ENCODE measurements around the gene ZNF454.

Gene ZNF454
- 0 to 0.08 (median 0) reads per million in 4 donors for total RNA-seq

GRCh38 chr5:178940569-178941360 is at the start of gene ZNF454:
Gene ZNF454, plus strand, starts transcription at chr5:178941198. Its CDS starts 1,594 bp downstream, at chr5:178942792.
- no peak for DNase-seq

DNA sequence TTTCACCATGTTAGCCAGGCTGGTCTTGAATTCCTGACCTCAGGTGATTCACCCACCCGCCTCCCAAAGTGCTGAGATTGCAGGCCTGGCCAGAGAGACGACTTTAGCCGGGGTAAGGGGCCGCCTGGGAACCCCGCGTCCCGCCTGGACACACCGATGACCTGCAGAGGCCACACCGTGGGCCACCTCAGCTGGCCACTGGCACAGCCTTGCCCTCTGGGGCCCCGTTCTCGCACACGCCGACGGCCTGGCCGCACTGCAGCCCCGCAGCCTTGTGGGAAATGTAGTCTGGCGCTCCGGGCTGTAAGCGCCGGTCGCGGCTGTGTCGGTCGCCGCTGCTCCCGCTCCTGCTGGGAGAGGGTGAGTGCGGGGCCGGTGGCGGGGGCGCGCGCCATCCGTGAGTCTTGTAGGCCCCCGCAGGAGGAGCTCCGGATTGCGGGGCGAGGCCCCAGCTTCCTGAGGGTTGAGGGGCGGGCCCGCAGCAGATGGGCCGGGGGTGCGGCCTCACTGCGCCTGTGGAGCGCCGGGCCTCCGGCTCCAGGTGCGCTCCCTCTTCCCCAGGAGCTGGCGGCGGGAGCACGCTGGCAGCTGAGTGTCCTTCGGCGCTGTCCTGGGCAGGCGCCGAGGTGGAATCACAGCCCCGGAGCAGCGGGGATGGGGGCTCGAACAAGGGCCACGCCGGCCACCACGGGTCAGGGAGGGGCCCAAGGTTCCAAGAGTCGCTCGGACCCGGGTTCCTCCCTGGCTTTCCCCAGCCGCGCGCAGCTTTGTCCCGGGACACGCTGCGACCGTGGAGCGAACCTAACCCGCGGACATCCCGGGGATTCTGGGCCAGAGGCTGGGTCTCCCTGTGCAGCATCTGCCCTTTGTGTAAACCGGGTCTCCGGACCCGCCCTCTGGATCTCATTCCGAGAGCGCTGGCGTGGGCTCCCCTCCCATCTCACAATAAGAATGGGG is 45.1 kb upstream of the ZNF454 start, which contains the start of gene ZFP2:
Gene ZFP2, plus strand, starts transcription at position 299 of the 957 bp plus-strand sequence. CDS start 35,401 bp downstream, outside the sequence.
- peak in 3 of 5 donors; percentile 3 to 8 (median 5) for DNase-seq

- DNase-seq = no peak
Observed at GRCh38 chr5:178899289-178899688, 41.7 kb upstream of the ZNF454 start.

DNA sequence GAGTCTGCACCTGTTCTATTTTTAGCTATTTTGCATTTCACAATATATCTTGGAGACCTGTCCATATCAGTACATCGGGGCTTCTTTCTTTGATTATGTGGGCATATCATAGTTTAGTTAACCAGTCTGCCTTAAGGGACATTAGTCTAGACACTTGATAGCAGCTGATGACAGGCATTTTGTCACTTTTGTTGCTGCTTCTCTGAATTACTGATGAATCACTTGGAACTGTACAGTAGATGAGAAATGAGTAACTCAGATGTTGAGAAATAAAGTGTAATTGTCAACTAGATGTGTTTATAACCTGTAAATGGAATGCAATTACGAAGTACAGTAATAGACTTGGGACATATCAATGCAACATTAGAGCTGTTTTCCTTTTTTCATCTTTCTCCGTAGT is 38.1 kb upstream of the ZNF454 start:
- DNase-seq = no peak

DNA sequence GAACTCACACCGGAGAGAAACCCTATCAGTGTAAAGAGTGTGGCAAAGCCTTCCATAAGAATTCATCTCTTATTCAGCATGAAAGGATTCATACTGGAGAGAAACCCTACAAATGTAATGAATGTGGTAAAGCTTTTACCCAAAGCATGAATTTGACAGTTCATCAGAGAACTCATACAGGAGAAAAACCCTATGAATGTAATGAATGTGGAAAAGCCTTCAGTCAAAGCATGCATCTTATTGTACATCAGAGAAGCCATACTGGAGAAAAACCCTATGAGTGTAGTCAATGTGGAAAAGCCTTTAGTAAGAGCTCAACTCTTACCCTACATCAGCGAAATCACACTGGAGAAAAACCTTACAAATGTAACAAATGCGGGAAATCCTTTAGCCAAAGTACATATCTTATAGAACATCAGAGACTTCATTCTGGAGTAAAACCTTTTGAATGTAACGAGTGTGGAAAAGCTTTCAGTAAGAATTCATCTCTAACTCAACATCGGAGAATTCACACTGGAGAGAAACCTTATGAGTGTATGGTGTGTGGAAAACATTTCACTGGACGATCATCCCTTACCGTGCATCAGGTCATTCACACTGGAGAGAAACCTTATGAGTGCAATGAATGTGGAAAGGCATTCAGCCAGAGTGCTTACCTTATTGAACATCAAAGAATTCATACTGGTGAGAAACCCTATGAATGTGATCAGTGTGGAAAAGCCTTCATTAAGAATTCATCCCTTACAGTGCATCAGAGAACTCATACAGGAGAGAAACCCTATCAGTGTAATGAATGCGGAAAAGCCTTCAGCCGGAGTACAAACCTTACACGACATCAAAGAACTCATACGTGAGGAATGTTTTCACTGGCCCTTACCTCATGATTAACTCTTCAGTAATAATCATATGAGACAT is 8.9 kb upstream of the ZNF454 start:
- no peak for DNase-seq

DNA sequence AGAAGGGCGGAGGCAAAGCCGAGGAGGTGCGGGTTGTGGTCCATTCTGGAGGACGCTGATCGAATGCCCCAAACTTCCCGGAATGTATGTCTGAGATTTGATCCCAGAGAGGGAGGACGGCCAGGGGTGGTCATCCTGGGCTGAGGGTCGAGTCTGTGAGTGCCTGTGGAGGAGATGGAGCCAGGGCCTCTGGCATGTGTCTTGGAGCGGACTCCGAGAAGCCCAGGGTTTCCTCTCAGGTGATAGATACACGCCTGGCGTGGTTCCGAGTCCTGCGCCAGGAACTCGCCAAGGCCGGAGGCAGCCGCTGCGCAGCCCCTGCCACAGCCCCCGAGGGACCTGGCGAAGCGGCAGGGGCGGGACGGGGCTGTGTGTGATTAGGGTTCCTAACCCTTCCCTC is 363 bp downstream of the ZNF454 start:
- no peak for DNase-seq

DNA sequence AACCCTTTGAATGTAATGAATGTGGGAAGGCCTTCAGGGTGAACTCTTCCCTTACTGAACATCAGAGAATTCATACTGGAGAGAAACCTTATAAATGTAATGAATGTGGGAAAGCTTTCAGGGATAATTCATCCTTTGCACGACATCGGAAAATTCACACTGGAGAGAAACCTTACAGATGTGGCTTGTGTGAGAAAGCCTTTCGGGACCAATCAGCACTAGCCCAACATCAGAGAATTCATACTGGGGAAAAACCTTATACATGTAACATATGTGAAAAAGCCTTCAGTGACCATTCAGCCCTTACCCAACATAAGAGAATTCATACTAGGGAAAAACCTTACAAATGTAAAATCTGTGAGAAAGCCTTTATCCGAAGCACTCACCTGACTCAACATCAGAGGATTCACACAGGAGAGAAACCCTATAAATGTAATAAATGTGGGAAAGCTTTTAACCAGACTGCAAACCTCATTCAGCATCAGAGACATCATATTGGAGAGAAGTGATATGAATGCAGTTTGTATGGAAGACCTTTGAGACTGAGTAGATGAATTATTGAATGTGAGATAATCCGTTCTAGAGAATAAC is 24.6 kb downstream of the ZNF454 start:
- no peak for DNase-seq

DNA sequence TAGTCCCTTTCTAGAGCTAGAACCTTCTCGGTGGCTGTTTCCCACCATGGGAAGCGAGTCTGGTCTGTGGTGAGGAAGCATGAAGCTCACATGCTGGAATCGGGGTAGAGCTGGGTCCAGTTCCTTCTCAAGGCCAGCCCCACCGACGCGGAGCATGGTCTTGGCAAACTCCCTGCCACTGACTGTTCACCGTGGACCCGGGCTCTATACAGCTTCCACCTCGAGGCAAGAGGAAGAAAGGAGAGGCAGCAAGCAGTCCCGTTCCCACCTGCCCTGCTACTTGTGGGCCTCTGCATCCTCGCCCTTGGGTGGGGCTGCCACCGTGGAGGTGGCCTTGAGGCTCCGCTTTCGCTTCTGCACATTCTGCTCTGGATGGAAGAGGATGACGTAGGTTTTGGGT is 40.4 kb downstream of the ZNF454 start:
- DNase-seq = no peak

- DNase-seq = no peak
Observed at GRCh38 chr5:178982941-178983340, 41.9 kb downstream of the ZNF454 start.

- DNase-seq = no peak
Observed at GRCh38 chr5:178983728-178984127, 42.7 kb downstream of the ZNF454 start.

DNA sequence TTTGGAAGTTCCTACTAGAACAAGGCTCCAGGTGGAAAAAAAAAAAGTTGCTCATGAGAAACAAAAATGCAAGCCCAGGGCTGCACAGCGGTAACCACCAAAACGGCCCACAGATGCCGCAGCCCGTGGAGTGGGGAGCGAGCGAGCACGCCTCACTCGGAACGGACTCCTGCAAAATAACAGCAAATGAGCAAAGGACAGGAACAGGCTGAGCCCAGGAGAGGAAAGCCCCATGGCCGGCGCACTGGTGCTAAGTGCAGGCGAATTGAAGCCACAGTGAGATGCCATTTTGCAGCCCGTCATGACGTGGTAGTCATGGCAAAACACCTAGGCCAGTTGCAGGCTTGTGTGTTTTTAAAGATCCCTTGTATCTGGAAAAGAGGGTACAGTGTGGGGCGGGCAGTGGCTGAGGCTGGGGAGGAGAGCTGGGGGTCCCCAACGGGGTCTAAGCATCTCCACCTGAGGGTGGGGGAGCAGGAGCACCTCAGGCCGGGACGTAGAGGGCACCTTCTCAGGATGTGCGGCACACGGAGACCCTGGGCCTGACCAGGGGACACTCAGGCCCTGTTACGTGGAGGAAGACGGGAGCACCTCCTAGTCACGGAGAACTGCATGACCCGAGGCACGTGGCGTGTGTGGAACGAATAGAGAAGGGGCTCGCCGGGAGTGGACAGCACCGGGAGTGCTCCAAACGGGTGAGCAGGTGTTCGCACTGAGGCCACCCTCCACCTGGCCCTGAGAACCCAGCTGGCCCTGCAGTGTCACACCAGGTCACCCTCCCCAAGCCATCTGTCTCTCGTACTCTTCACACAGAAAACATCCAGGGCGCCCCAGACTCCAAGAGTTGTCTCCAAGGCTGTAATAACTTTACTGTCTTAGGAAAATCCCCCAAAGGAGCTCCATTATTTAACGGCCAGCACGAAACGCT is 43.4 kb downstream of the ZNF454 start:
- DNase-seq = no peak

GRCh38 chr5:178986326-178986960 is 45.4 kb downstream of the ZNF454 start:
- DNase-seq = no peak

DNA sequence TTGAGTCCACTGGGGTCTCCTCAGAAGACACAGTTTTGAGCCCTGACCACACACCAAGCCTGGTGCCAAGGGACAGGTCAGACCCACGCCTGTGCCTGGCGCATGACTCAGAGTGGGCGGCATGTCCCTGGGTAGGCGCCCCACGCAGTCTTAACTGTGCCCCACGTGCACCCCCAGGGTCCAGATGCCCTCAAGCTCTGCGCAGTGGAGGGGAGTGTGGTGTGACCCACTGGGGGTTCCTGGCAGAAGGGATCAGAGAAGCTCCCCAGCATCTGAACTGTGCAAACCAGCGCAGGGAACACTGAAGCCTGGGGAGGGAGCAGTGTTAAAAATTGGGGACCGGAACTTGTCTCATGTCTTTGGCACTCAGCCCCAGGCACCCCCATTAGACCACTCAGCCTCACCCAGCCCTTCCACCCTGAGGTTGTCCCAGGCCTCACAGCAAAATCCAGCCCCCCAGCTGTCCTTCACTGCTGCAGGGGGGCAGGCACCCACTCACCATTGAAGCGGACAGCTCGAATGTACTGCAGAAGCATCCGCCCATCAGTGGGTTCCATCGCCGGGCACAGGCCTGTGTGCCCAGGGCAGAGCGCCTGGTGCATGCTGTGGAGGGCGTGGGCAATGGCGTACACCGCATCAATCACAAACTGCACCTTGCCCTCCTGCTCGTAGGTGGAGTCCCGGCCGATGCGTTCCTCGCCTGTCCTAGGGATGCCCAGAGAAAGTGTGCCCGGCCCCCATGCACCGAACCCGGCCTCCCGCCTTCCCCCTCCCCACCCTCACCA is 47.6 kb downstream of the ZNF454 start:
- DNase-seq = no peak

DNA sequence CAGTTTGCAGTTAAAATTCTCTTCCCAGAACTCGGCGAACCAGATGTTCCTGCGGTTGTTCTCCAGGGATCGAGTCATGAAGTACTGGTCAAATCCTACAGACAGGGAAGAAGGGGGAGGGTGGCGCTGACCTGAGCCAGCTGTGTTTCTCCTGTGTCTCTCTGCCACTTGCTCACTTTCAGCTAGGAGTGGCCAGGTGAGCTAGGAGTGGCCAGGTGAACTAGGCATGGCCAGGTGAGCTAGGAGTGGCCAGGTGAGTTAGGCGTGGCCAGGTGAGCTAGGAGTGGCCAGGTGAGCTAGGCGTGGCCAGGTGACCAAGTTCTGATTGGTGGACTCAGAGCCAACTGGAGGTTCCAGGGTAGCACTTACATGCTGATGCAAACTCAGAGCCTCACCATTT is 48.3 kb downstream of the ZNF454 start:
- DNase-seq = no peak

GRCh38 chr5:178990491-178990890 is 49.5 kb downstream of the ZNF454 start:
- DNase-seq = no peak

GRCh38 chr5:178991190-178992145 is 50.5 kb downstream of the ZNF454 start:
- no peak for DNase-seq

- no peak for DNase-seq
Observed at GRCh38 chr5:178992291-178992895, 51.4 kb downstream of the ZNF454 start.
